B cell (primary cell): ENCODE measurements around the gene CALHM5. TPM values are rescaled to one million over a fixed set of nuclear protein-coding genes. Genes with fewer than 3 reads are reported as not detected.

Source experiments
- ATAC-seq: fragments of 200-7000 bp; cut with Tn5 transposase; one replicate; pipeline ENCODE4 v1.10.0; 2021; ENCODE audit warnings: low read depth, mild to moderate bottlenecking, moderate number of reproducible peaks, moderate library complexity
- CTCF ChIA-PET: fragments of 350-600 bp; sonication (Branson Sonifier 250); formaldehyde crosslinking; loops from one replicate; lab custom pipeline; 2021; ENCODE audit warnings: antibody characterized with exemption, inconsistent platforms; lab: Charles Lee
- POLR2A ChIA-PET: fragments of 350-600 bp; sonication (Branson Sonifier 250); formaldehyde crosslinking; loops from one replicate; lab custom pipeline; 2021; ENCODE audit warnings: antibody characterized with exemption; lab: Charles Lee
- DNase-seq: peaks from one replicate; pipeline ENCODE4 v3.0.0; 2013
- H2AFZ ChIP-seq: 2 replicates; pipeline ENCODE4 v1.6.1; 2012; ENCODE audit warnings: mild to moderate bottlenecking, low read depth, low read length; ENCODE audit not compliant: insufficient read depth, poor library complexity, severe bottlenecking
- H3K27ac ChIP-seq, 2 donors: 1 replicate in 1 of 2; 2 replicates in 1 of 2; pipeline ENCODE4 v1.5.1; 2012 to 2013; ENCODE audit warnings: low read length in 2 of 2, mild to moderate bottlenecking in 2 of 2, moderate library complexity in 1 of 2
- H3K27me3 ChIP-seq, 4 experiments: fragments of 200-600 bp in 1 of 4; sonication (generic) in 1 of 4; replicated peaks in 1 of 4; 1 replicate in 2 of 4; 2 replicates in 2 of 4; pipeline versions ENCODE4 v1.6.1 to v1.7.0; 2013 to 2016; ENCODE audit warnings: low read length in 3 of 4, mild to moderate bottlenecking in 2 of 4, mixed read lengths in 1 of 4, moderate library complexity in 1 of 4; ENCODE audit not compliant: insufficient read depth in 4 of 4, control insufficient read depth in 3 of 4; ENCODE audit errors: control extremely low read depth in 1 of 4
- H3K36me3 ChIP-seq, 2 experiments: replicated peaks in 1 of 2; 1 replicate in 1 of 2; 2 replicates in 1 of 2; pipeline versions ENCODE4 v1.6.1 to v1.7.1; 2013; ENCODE audit warnings: low read length in 1 of 2; ENCODE audit not compliant: insufficient read depth in 2 of 2, control insufficient read depth in 1 of 2; ENCODE audit errors: control extremely low read depth in 1 of 2, extremely low read depth in 1 of 2
- H3K4me1 ChIP-seq, 2 donors: fragments of 200-600 bp in 1 of 2; sonication (generic) in 1 of 2; 1 replicate in 1 of 2; 2 replicates in 1 of 2; pipeline versions ENCODE4 v1.5.1 to v1.6.1; 2013 to 2017; ENCODE audit warnings: low read length in 2 of 2; ENCODE audit not compliant: control insufficient read depth in 2 of 2, insufficient read depth in 2 of 2
- H3K4me2 ChIP-seq: replicated peaks from 2 replicates; pipeline ENCODE3; 2012; ENCODE audit warnings: mild to moderate bottlenecking, low read depth, low read length; ENCODE audit not compliant: poor library complexity, severe bottlenecking
- H3K4me3 ChIP-seq, 5 experiments: fragments of 200-600 bp in 1 of 5; sonication (generic) in 1 of 5; 1 replicate in 3 of 5; 2 replicates in 2 of 5; pipeline versions ENCODE4 v1.5.1 to v1.7.0; 2011 to 2016; ENCODE audit warnings: low read length in 4 of 5, mild to moderate bottlenecking in 4 of 5, low read depth in 2 of 5, control low read depth in 1 of 5, moderate library complexity in 1 of 5; ENCODE audit not compliant: insufficient read depth in 1 of 5; ENCODE audit errors: control extremely low read depth in 1 of 5, extremely low read depth in 1 of 5
- H3K79me2 ChIP-seq: fragments of 200-600 bp; sonication (generic); one replicate; pipeline ENCODE4 v1.6.0; 2016; ENCODE audit warnings: low read length; ENCODE audit not compliant: control insufficient read depth, insufficient read depth
- H3K9ac ChIP-seq: fragments of 200-600 bp; sonication (generic); 2 replicates; pipeline ENCODE4 v1.6.1; 2017; ENCODE audit warnings: mild to moderate bottlenecking, low read length, moderate library complexity
- H3K9me3 ChIP-seq, 3 donors: one replicate each; pipeline versions ENCODE4 v1.6.1 to v1.7.1; 2013; ENCODE audit warnings: low read length in 2 of 3; ENCODE audit not compliant: control insufficient read depth in 2 of 3, insufficient read depth in 1 of 3; ENCODE audit errors: control extremely low read depth in 1 of 3
- H4K20me1 ChIP-seq: 2 replicates; pipeline ENCODE4 v1.6.0; 2012; ENCODE audit warnings: mild to moderate bottlenecking, low read length; ENCODE audit not compliant: insufficient read depth, control insufficient read depth, poor library complexity, severe bottlenecking
- H3K27ac Mint-ChIP-seq: one replicate; pipeline ENCODE4 v1.8.0; 2021; ENCODE audit warnings: mixed read lengths
- H3K27me3 Mint-ChIP-seq: one replicate; pipeline ENCODE4 v1.8.0; 2021; ENCODE audit warnings: mixed read lengths
- H3K4me1 Mint-ChIP-seq: one replicate; pipeline ENCODE4 v1.8.0; 2021; ENCODE audit warnings: mixed read lengths
- H3K4me3 Mint-ChIP-seq: one replicate; pipeline ENCODE4 v1.8.0; 2021; ENCODE audit warnings: mixed read lengths
- H3K9me3 Mint-ChIP-seq: one replicate; pipeline ENCODE4 v1.8.0; 2022; ENCODE audit warnings: mixed read lengths; ENCODE audit not compliant: insufficient read depth
- CTCF ChIP-seq: fragments of 200-600 bp; IDR thresholded peaks from one replicate; pipeline ENCODE4 v1.8.0; 2022; ENCODE audit warnings: antibody characterized with exemption, mild to moderate bottlenecking
- EZH2 ChIP-seq: IDR thresholded peaks from 2 replicates; pipeline ENCODE4 v1.6.1; 2012; ENCODE audit warnings: borderline replicate concordance, low read depth, mild to moderate bottlenecking, moderate library complexity, low read length; ENCODE audit not compliant: insufficient read depth, poor library complexity, severe bottlenecking
- WGBS: methylation state at CpG from one replicate; pipeline ENCODE4 v1.1.5; 2013; ENCODE audit warnings: missing lambda C conversion rate; ENCODE audit not compliant: insufficient coverage; 5-methylcytosine and 5-hydroxymethylcytosine counted together
- intact Hi-C: fragments of 100-400 bp; cut with micrococcal nuclease; formaldehyde crosslinking; loops from one replicate; pipeline ENCODE4 v1.10.0; 2022
- polyA plus RNA-seq: library from polyadenylated mRNA; depleted of rRNA; stranded (reverse); fragments of >200 nt; gene quantifications from 2 replicates; pipeline ENCODE4 v1.2.3, GENCODE V29; 2012
- total RNA-seq, 2 donors: library from RNA; stranded (reverse); fragments of 120-200 nt in 1 of 2; gene quantifications; 1 replicate in 1 of 2; 2 replicates in 1 of 2; pipeline versions ENCODE4 v1.2.3 to v1.2.4, GENCODE V29; 2013 to 2022

The CALHM5 gene
- total and polyA plus RNA-seq, 2 donors (not counting 1 experiment from before 2014, with no cell fraction given), result not detected

GRCh38 chr6:116562019-116562403, 50.6 kb downstream of the CALHM5 start:
- intact Hi-C loops, result loop anchor here (10.0 kb wide), 1 partner anchor 547 kb away; no protein-coding TSS in a partner anchor
- no peaks in the 10 kb centered on the region for H3K9me3 ChIP-seq
- no peaks in the 10 kb centered on the region for H4K20me1 ChIP-seq
- no peaks in the 10 kb centered on the region for H3K79me2 ChIP-seq
- 100% methylated on average over 2 of the region's 4 CpGs for WGBS
- no peak overlapping the region for H3K4me2 ChIP-seq
- TF ChIP-seq CTCF (no peak), EZH2 (no peak)
- POLR2A ChIA-PET, result no interaction called here
- no peak overlapping the region for H3K9ac ChIP-seq
- ATAC-seq, result no peak
- H3K27me3 ChIP-seq, result peaks cover 0 to 14% (median 9%) of the 10 kb centered on the region in 4 experiments
- H3K27me3 Mint-ChIP-seq, result peaks cover 31% of the 10 kb centered on the region
- no peak overlapping the region for H2AFZ ChIP-seq
- H3K4me1 ChIP-seq, result peaks cover 5 to 7% of the 10 kb centered on the region in 2 donors
- no peaks in the 10 kb centered on the region for H3K9me3 Mint-ChIP-seq
- H3K27ac Mint-ChIP-seq, result no peak overlapping the region
- no peak overlapping the region for H3K4me3 ChIP-seq
- CTCF ChIA-PET, result interaction anchor here (0.8 to 6.0 kb wide), 10 partner anchors 10 to 344 kb away, joined by 3 to 62 read pairs (median 14); partner anchors contain the start of gene RWDD1
- no peak overlapping the region for H3K4me3 Mint-ChIP-seq
- H3K27ac ChIP-seq, result no peak overlapping the region
- no peaks in the 10 kb centered on the region for H3K36me3 ChIP-seq
- peaks cover 4% of the 10 kb centered on the region for H3K4me1 Mint-ChIP-seq
- DNase-seq, result no peak

GRCh38 chr6:116562614-116563013, 51.2 kb downstream of the CALHM5 start:
- no peak for DNase-seq
- Mint-ChIP-seq H3K27me3 (peaks cover 31% of the 10 kb centered on the region), H3K27ac (no peak overlapping the region), H3K4me3 (no peak overlapping the region), H3K9me3 (no peaks in the 10 kb centered on the region), H3K4me1 (peaks cover 4% of the 10 kb centered on the region)
- Histone ChIP-seq H3K36me3 (no peaks in the 10 kb centered on the region), H3K79me2 (no peaks in the 10 kb centered on the region), H3K4me1 (peaks cover 5 to 7% of the 10 kb centered on the region in 2 donors), H3K4me2 (no peak overlapping the region), H3K4me3 (no peak overlapping the region), H3K27ac (no peak overlapping the region), H3K9ac (no peak overlapping the region), H3K9me3 (no peaks in the 10 kb centered on the region), H3K27me3 (peaks cover 0 to 14% (median 9%) of the 10 kb centered on the region in 4 experiments), H4K20me1 (no peaks in the 10 kb centered on the region), H2AFZ (no peak overlapping the region)
- no peak for ATAC-seq
- intact Hi-C loops, result loop anchor here (10.0 kb wide), 1 partner anchor 548 kb away; no protein-coding TSS in a partner anchor
- no peak for TF ChIP-seq EZH2
- no peak for TF ChIP-seq CTCF
- WGBS, result 93% methylated on average over 3 of the region's 3 CpGs
- CTCF ChIA-PET, result interaction anchor here (0.8 to 6.0 kb wide), 18 partner anchors 9 to 450 kb away, joined by 3 to 62 read pairs (median 4); partner anchors contain the start of genes CALHM4 and RWDD1
- POLR2A ChIA-PET, result interaction anchor here (0.6 kb wide), 1 partner anchor 325 kb away, joined by 4 read pairs; no protein-coding TSS in a partner anchor
